GM21786 (cell line): ENCODE measurements around the gene IRF3.
"Not testable (repeated sequence)": the region's sequence is repeated elsewhere in the genome, so short reads cannot be mapped to it uniquely, and the experiment has no call there.

Source experiments
- ATAC-seq: cut with Tn5 transposase; IDR thresholded peaks from one replicate; pipeline ENCODE4 v1.9.1; 2021; ENCODE audit not compliant: unreplicated experiment

IRF3 gene

GRCh38 chr19:49651820-49652550, 13.7 kb downstream of the IRF3 start:
- ATAC-seq, result no peak

GRCh38 chr19:49651029-49651819, 14.4 kb downstream of the IRF3 start:
- ATAC-seq, result no peak

- ATAC-seq, result no peak
Observed at GRCh38 chr19:49646586-49646985, 19.1 kb downstream of the IRF3 start.

- no peak for ATAC-seq
Observed at GRCh38 chr19:49645995-49646394, 19.7 kb downstream of the IRF3 start.

- no peak for ATAC-seq
Observed at GRCh38 chr19:49645592-49645991, 20.1 kb downstream of the IRF3 start.

GRCh38 chr19:49643466-49643865, 22.2 kb downstream of the IRF3 start:
- no peak for ATAC-seq

- ATAC-seq, result no peak
Observed at GRCh38 chr19:49642492-49643035, 23.1 kb downstream of the IRF3 start.

- peak; percentile 47 for ATAC-seq
Observed at GRCh38 chr19:49641688-49642491, 23.8 kb downstream of the IRF3 start, which contains the start of gene SCAF1. TSS of gene SCAF1 (plus strand) at chr19:49642209. CDS start at chr19:49645027, 2,818 bp downstream.

- peak; percentile 59 for ATAC-seq
Observed at GRCh38 chr19:49640113-49640898, 25.4 kb downstream of the IRF3 start, which contains the start of gene RRAS. TSS of gene RRAS (minus strand) at chr19:49640143. CDS start at chr19:49640098, 45 bp downstream.

- ATAC-seq, result no peak
Observed at GRCh38 chr19:49639401-49640112, 26.1 kb downstream of the IRF3 start.

- no peak for ATAC-seq
Observed at GRCh38 chr19:49637821-49638738, 27.6 kb downstream of the IRF3 start.

- ATAC-seq, result no peak
Observed at GRCh38 chr19:49636233-49636932, 29.3 kb downstream of the IRF3 start.

- ATAC-seq, result no peak
Observed at GRCh38 chr19:49635530-49636232, 30.0 kb downstream of the IRF3 start.

- not testable (repeated sequence) for ATAC-seq
Observed at GRCh38 chr19:49633273-49633672, 32.4 kb downstream of the IRF3 start.

- ATAC-seq, result no peak
Observed at GRCh38 chr19:49632576-49632975, 33.1 kb downstream of the IRF3 start.

- ATAC-seq, result no peak
Observed at GRCh38 chr19:49631610-49632192, 34.0 kb downstream of the IRF3 start.

- ATAC-seq, result no peak
Observed at GRCh38 chr19:49631014-49631588, 34.6 kb downstream of the IRF3 start.
